ENCODE measurements around the gene COQ8B. TPM values are rescaled to one million over a fixed set of nuclear protein-coding genes. Genes with fewer than 3 reads are reported as not detected.

The COQ8B gene
- total and polyA plus RNA-seq, 5 donors from 2014 or later = 10.6 to 32.4 (median 14.7) TPM

DNA sequence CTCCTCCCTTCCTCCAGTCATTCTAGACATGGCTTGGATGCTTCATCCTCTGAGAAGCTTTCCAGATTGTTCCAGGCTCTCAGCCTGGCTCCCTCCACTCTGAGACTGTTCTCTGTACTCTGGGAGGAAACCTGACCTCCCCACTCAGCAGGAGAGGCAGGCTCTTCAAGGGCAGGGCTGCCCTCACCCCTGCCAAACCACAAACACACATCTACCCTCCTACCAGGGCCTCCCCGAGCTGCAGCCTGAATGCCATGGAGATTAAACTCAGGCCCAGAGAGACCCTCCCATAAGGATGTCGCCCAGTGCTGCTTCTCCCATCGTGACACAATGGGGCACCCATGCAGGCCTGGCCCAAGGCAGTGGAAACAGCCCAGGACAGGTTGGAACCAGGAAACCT is 42.4 kb downstream of the COQ8B start:
- no peak for ATAC-seq (ENCODE audit: low read depth in 2 of 2)

DNA sequence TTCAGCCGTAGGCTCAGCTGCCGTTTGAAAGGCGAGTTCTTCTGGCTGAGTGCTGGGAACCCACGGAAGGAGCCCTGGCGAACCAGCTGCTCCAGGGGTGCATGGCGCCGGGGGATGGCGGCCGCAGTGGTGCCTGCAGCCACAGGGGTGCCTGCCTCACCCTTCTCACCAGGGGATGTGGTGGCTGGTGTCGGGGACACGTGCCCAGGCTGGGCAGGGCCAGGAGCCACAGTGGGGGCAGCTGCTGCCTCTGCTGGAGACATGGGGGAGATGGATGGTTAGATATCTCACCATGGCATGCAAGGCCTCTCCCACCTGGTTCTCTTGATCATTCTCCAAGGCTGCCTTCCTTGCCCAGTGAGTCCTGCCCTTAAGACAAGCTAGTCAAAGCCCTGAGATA is 43.3 kb downstream of the COQ8B start:
- no peaks in the 10 kb centered on the region for H3K4me1 ChIP-seq (ENCODE audit: control insufficient read depth, insufficient read depth, low read length, poor library complexity, severe bottlenecking)
- Mint-ChIP-seq H3K4me3 (no peak overlapping the region), H3K4me1 (no peaks in the 10 kb centered on the region), H3K27me3 (no peaks in the 10 kb centered on the region), H3K27ac (no peak overlapping the region), H3K9me3 (peaks cover 0 to 3% (median 0%) of the 10 kb centered on the region in 7 donors), H3K36me3 (peaks cover 31% of the 10 kb centered on the region)
- H3K36me3 ChIP-seq (ENCODE audit: control insufficient read depth, insufficient read depth, low read length) = peaks cover 20% of the 10 kb centered on the region
- ATAC-seq (ENCODE audit: low read depth in 2 of 2) = no peak
- no peak overlapping the region for H3K4me3 ChIP-seq (ENCODE audit: low read depth, low read length)
- no peak overlapping the region for H3K27ac ChIP-seq (ENCODE audit: insufficient read depth, low read length, poor library complexity, severe bottlenecking)
- H3K9me3 ChIP-seq (ENCODE audit: control insufficient read depth in 2 of 2, low read length in 2 of 2) = peaks cover 4 to 7% of the 10 kb centered on the region in 2 experiments
- DNase-seq = no peak
- H3K27me3 ChIP-seq (ENCODE audit: control insufficient read depth, insufficient read depth, low read length) = no peaks in the 10 kb centered on the region

More for the DNA sequence above, 42.4 kb downstream of the COQ8B start:
- H3K27me3 Mint-ChIP-seq = no peaks in the 10 kb centered on the region
- H3K27ac ChIP-seq (ENCODE audit: insufficient read depth, low read length, poor library complexity, severe bottlenecking) = no peak overlapping the region
- H3K27ac Mint-ChIP-seq = no peak overlapping the region
- peaks cover 18% of the 10 kb centered on the region for H3K36me3 ChIP-seq (ENCODE audit: control insufficient read depth, insufficient read depth, low read length)
- no peak overlapping the region for H3K4me3 ChIP-seq (ENCODE audit: low read depth, low read length)
- H3K27me3 ChIP-seq (ENCODE audit: control insufficient read depth, insufficient read depth, low read length) = no peaks in the 10 kb centered on the region
- no peak for DNase-seq
- H3K9me3 ChIP-seq (ENCODE audit: control insufficient read depth in 2 of 2, low read length in 2 of 2) = peaks cover 0 to 2% of the 10 kb centered on the region in 2 experiments
- H3K36me3 Mint-ChIP-seq = peaks cover 24% of the 10 kb centered on the region
- no peak overlapping the region for H3K4me3 Mint-ChIP-seq
- no peaks in the 10 kb centered on the region for H3K4me1 Mint-ChIP-seq
- H3K4me1 ChIP-seq (ENCODE audit: control insufficient read depth, insufficient read depth, low read length, poor library complexity, severe bottlenecking) = no peaks in the 10 kb centered on the region
- peaks cover 0 to 3% (median 0%) of the 10 kb centered on the region in 7 donors for H3K9me3 Mint-ChIP-seq

DNA sequence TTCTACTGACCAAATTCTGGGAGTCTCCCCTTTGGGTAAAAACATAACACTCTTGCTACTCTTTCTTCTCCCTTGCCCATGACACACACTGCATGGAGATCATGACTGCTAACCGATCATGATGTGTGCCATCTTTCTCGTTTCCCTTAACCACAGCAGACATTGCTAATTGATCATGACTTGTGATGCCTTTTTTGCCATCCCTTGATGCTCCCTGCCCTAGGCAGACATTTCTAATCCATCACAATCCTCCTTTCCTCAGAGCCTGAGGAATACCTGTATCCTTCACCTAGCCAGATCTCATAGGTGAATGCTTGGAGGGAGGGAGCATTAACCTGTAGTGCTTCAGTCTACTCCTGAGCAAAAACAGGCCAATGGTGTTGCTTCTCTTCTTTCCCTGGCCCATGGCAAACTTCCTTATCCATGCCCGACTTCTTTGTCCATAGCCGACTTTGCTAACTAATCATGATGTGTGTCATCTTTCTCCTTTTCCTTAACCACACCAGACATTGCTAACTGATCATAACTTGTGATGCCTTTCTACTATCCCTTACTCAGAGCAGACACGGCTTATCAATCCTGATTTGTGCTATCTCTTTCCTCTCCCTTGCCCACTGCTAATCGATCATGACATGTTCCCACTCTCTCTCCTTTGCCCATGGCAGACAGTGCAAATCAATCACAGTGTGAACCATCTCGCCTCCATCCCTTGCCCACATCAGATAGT is 44.0 kb downstream of the COQ8B start:
- no peak overlapping the region for H3K4me3 ChIP-seq (ENCODE audit: low read depth, low read length)
- peaks cover 4 to 7% of the 10 kb centered on the region in 2 experiments for H3K9me3 ChIP-seq (ENCODE audit: control insufficient read depth in 2 of 2, low read length in 2 of 2)
- Mint-ChIP-seq H3K4me3 (no peak overlapping the region), H3K36me3 (peaks cover 29% of the 10 kb centered on the region), H3K27me3 (no peaks in the 10 kb centered on the region), H3K9me3 (peaks cover 0 to 3% (median 0%) of the 10 kb centered on the region in 7 donors), H3K4me1 (no peaks in the 10 kb centered on the region), H3K27ac (no peak overlapping the region)
- H3K27me3 ChIP-seq (ENCODE audit: control insufficient read depth, insufficient read depth, low read length) = no peaks in the 10 kb centered on the region
- no peak for ATAC-seq (ENCODE audit: low read depth in 2 of 2)
- no peaks in the 10 kb centered on the region for H3K4me1 ChIP-seq (ENCODE audit: control insufficient read depth, insufficient read depth, low read length, poor library complexity, severe bottlenecking)
- H3K36me3 ChIP-seq (ENCODE audit: control insufficient read depth, insufficient read depth, low read length) = peaks cover 20% of the 10 kb centered on the region
- H3K27ac ChIP-seq (ENCODE audit: insufficient read depth, low read length, poor library complexity, severe bottlenecking) = no peak overlapping the region
- no peak for DNase-seq

DNA sequence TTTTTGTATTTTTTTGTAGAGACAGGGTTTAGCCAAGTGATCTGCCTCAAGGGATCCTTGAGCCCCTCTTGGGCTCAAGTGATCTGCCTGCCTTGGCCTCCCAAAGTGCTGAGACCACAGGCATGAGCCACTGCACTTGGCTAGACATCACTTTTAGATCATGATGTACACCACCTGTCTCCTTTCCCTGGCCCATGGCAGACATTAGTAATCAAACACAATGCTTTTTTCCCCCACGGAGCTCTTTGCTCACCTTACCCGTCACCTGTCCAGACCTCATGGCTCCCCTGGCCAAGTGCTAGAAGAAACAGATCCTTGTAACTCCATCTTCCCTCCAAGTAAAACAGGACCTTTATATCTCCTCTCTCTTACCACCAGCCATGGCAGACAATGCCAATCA is 44.6 kb downstream of the COQ8B start:
- DNase-seq (no peak), ATAC-seq (ENCODE audit: low read depth in 2 of 2) (no peak)
- no peaks in the 10 kb centered on the region for H3K27me3 Mint-ChIP-seq
- H3K27ac ChIP-seq (ENCODE audit: insufficient read depth, low read length, poor library complexity, severe bottlenecking) = no peak overlapping the region
- peaks cover 4 to 7% of the 10 kb centered on the region in 2 experiments for H3K9me3 ChIP-seq (ENCODE audit: control insufficient read depth in 2 of 2, low read length in 2 of 2)
- peaks cover 20% of the 10 kb centered on the region for H3K36me3 ChIP-seq (ENCODE audit: control insufficient read depth, insufficient read depth, low read length)
- peak overlapping the region in 1 of 3 donors; percentile 12 for H3K27ac Mint-ChIP-seq
- no peak overlapping the region for H3K4me3 ChIP-seq (ENCODE audit: low read depth, low read length)
- H3K27me3 ChIP-seq (ENCODE audit: control insufficient read depth, insufficient read depth, low read length) = no peaks in the 10 kb centered on the region
- H3K36me3 Mint-ChIP-seq = peaks cover 26% of the 10 kb centered on the region
- H3K4me1 ChIP-seq (ENCODE audit: control insufficient read depth, insufficient read depth, low read length, poor library complexity, severe bottlenecking) = no peaks in the 10 kb centered on the region
- H3K4me1 Mint-ChIP-seq = no peaks in the 10 kb centered on the region
- H3K9me3 Mint-ChIP-seq = peaks cover 0 to 3% (median 0%) of the 10 kb centered on the region in 7 donors
- no peak overlapping the region for H3K4me3 Mint-ChIP-seq

DNA sequence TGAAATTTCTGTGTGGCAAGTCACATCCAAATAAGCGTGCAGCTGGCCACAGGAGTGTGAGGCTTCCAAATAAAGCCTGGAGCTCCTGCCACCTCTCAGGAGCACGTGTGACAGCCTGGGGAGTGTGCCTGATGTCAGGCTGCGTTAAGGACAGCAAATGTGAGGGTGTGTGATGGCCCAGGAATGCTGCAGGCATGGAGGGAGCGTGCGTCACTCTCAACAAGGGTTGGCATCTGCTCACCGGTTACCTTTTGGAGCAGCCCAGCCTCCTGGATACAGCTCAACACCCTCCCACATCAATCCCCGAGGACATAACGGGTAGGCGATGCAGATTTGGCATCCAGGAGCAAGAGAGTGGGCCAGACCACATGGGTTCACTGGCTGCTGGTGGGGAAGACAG is 45.3 kb downstream of the COQ8B start:
- peaks cover 0 to 3% (median 0%) of the 10 kb centered on the region in 7 donors for H3K9me3 Mint-ChIP-seq

DNA sequence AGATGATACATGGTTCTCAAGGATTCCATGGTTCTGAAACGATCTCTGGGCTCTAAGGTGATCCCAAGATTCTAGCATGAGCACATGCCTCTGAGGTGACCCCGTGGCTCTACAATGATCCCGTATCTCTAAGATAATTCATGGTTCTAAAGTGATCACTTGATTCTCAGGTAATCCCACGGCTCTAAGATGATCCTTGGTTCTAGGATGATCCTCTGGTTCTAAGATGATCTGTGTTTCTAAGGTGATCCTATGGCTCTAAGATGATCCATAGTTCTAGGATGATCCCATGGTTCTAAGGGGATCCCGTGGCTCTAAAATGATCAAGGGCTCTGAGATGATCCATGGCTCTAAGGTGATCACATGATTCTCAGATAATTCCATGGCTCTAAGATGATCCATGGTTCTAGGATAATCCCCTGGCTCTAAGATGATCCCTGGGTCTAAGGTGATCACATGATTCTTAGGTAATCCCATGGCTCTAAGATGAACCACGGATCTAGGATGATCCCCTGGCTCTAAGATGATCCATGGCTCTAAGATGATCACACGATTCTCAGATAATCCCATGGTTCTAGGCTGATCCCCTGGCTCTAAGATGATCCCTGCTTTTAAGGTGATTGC is 47.6 kb downstream of the COQ8B start:
- Histone ChIP-seq H3K4me1 (ENCODE audit: control insufficient read depth, insufficient read depth, low read length, poor library complexity, severe bottlenecking) (no peaks in the 10 kb centered on the region), H3K36me3 (ENCODE audit: control insufficient read depth, insufficient read depth, low read length) (peaks cover 17% of the 10 kb centered on the region), H3K4me3 (ENCODE audit: low read depth, low read length) (no peak overlapping the region), H3K27me3 (ENCODE audit: control insufficient read depth, insufficient read depth, low read length) (no peaks in the 10 kb centered on the region), H3K9me3 (ENCODE audit: control insufficient read depth in 2 of 2, low read length in 2 of 2) (peaks cover 4 to 7% of the 10 kb centered on the region in 2 experiments), H3K27ac (ENCODE audit: insufficient read depth, low read length, poor library complexity, severe bottlenecking) (no peak overlapping the region)
- peaks cover 22% of the 10 kb centered on the region for H3K36me3 Mint-ChIP-seq
- H3K4me3 Mint-ChIP-seq = no peak overlapping the region
- H3K4me1 Mint-ChIP-seq = no peaks in the 10 kb centered on the region
- H3K9me3 Mint-ChIP-seq = peaks cover 0 to 3% (median 0%) of the 10 kb centered on the region in 7 donors
- H3K27me3 Mint-ChIP-seq = no peaks in the 10 kb centered on the region
- ATAC-seq (ENCODE audit: low read depth in 2 of 2) = no peak
- no peak for DNase-seq
- H3K27ac Mint-ChIP-seq = no peak overlapping the region

More for the DNA sequence above, 45.3 kb downstream of the COQ8B start:
- ATAC-seq (ENCODE audit: low read depth in 2 of 2) = no peak
- Mint-ChIP-seq H3K4me1 (no peaks in the 10 kb centered on the region), H3K27me3 (no peaks in the 10 kb centered on the region), H3K27ac (no peak overlapping the region), H3K4me3 (no peak overlapping the region), H3K36me3 (peaks cover 26% of the 10 kb centered on the region)
- Histone ChIP-seq H3K4me3 (ENCODE audit: low read depth, low read length) (no peak overlapping the region), H3K27ac (ENCODE audit: insufficient read depth, low read length, poor library complexity, severe bottlenecking) (no peak overlapping the region), H3K27me3 (ENCODE audit: control insufficient read depth, insufficient read depth, low read length) (no peaks in the 10 kb centered on the region), H3K9me3 (ENCODE audit: control insufficient read depth in 2 of 2, low read length in 2 of 2) (peaks cover 4 to 7% of the 10 kb centered on the region in 2 experiments), H3K36me3 (ENCODE audit: control insufficient read depth, insufficient read depth, low read length) (peaks cover 17% of the 10 kb centered on the region), H3K4me1 (ENCODE audit: control insufficient read depth, insufficient read depth, low read length, poor library complexity, severe bottlenecking) (no peaks in the 10 kb centered on the region)
- no peak for DNase-seq

DNA sequence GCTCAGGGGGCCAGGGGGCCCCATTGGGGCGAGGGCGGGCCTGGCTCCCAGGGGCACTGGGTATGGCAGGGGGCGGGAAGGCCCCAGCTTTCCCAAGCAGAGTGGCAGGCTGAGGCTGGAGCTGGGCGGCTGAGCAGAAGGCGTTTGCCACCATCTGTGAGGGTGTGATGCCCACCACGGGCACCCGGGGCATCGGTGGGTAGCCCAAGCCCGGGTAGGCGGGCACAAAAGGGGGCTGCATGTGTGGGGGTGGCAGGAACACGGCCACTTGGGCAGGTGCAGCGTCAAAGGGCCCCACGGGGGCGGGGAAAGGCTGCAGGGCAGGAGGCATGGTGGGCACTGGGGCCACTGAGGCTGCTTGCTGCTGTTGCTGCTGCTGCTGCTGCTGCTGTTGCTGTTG is 49.1 kb downstream of the COQ8B start:
- no peak overlapping the region for H3K27ac ChIP-seq (ENCODE audit: insufficient read depth, low read length, poor library complexity, severe bottlenecking)
- H3K4me3 ChIP-seq (ENCODE audit: low read depth, low read length) = no peak overlapping the region
- Mint-ChIP-seq H3K36me3 (peaks cover 22% of the 10 kb centered on the region), H3K27me3 (no peaks in the 10 kb centered on the region), H3K9me3 (peaks cover 0 to 3% (median 0%) of the 10 kb centered on the region in 7 donors), H3K4me1 (peaks cover 0 to 10% (median 4%) of the 10 kb centered on the region in 4 donors), H3K27ac (no peak overlapping the region), H3K4me3 (no peak overlapping the region)
- DNase-seq (no peak), ATAC-seq (ENCODE audit: low read depth in 2 of 2) (no peak)
- H3K36me3 ChIP-seq (ENCODE audit: control insufficient read depth, insufficient read depth, low read length) = peaks cover 9% of the 10 kb centered on the region
- peaks cover 10% of the 10 kb centered on the region for H3K4me1 ChIP-seq (ENCODE audit: control insufficient read depth, insufficient read depth, low read length, poor library complexity, severe bottlenecking)
- no peaks in the 10 kb centered on the region for H3K27me3 ChIP-seq (ENCODE audit: control insufficient read depth, insufficient read depth, low read length)
- H3K9me3 ChIP-seq (ENCODE audit: control insufficient read depth in 2 of 2, low read length in 2 of 2) = peaks cover 4 to 7% of the 10 kb centered on the region in 2 experiments
